SK-N-SH (cell line): ENCODE data around the gene SLC35D2. TPM values are rescaled to one million over a fixed set of nuclear protein-coding genes. Genes with fewer than 3 reads are reported as not detected.

Source experiments
- EP300 ChIP-seq, 2 experiments: IDR thresholded peaks; 2 replicates each; pipeline versions ENCODE4 v1.4.0 to v1.6.1; 2012; ENCODE audit warnings: borderline replicate concordance in 1 of 2, low read depth in 1 of 2, low read length in 1 of 2
- FOXJ3 ChIP-seq: sonication (generic); formaldehyde crosslinking; IDR thresholded peaks from 2 replicates; pipeline ENCODE4 v1.5.1; 2020; ENCODE audit warnings: mild to moderate bottlenecking, missing genetic modification reagents
- JUND ChIP-seq: IDR thresholded peaks from 2 replicates; pipeline ENCODE4 v1.4.0; 2012
- MXI1 ChIP-seq: IDR thresholded peaks from 2 replicates; pipeline ENCODE4 v1.6.1; 2012; ENCODE audit warnings: mild to moderate bottlenecking, low read depth, low read length, improper control_type of control experiment
- POLR2AphosphoS5 ChIP-seq: IDR thresholded peaks from 2 replicates; pipeline ENCODE4 v1.6.1; 2012; ENCODE audit warnings: low read depth, low read length
- RXRA ChIP-seq: IDR thresholded peaks from 2 replicates; pipeline ENCODE4 v1.4.0; 2012; ENCODE audit warnings: low read depth, mild to moderate bottlenecking, borderline replicate concordance
- SIN3A ChIP-seq: IDR thresholded peaks from 2 replicates; pipeline ENCODE4 v1.6.1; 2012; ENCODE audit warnings: low read depth, mild to moderate bottlenecking, low read length, moderate library complexity, borderline replicate concordance
- TAF1 ChIP-seq: IDR thresholded peaks from 2 replicates; pipeline ENCODE4 v1.6.1; 2012; ENCODE audit warnings: low read depth, mild to moderate bottlenecking, low read length, moderate library complexity, borderline replicate concordance
- polyA plus RNA-seq, 3 experiments: library from polyadenylated mRNA; depleted of rRNA; stranded (reverse); fragments of >200 nt; gene quantifications; 2 replicates each; pipeline ENCODE4 v1.2.3, GENCODE V29; 2012
- TF ChIP-seq, protein P1 (sequence below): IDR thresholded peaks from 2 replicates; pipeline ENCODE4 v1.6.1; 2012; ENCODE audit warnings: mild to moderate bottlenecking, low read depth, low read length, moderate library complexity
- TF ChIP-seq, protein P2 (sequence below): fragments of 150-350 bp; IDR thresholded peaks from 2 replicates; pipeline ENCODE4 v1.6.1; 2017; ENCODE audit warnings: antibody characterized with exemption, low read length, low read depth, borderline replicate concordance
- TF ChIP-seq, protein P3 (sequence below): IDR thresholded peaks from 2 replicates; pipeline ENCODE4; 2012
- TF ChIP-seq, protein P4 (sequence below): fragments of 200-600 bp; sonication (generic); IDR thresholded peaks from 2 replicates; pipeline ENCODE4 v1.6.1; 2017; ENCODE audit warnings: antibody characterized with exemption, mild to moderate bottlenecking, moderate library complexity
- TF ChIP-seq, protein P5 (sequence below): IDR thresholded peaks from 2 replicates; pipeline ENCODE4 v1.4.0; 2012; ENCODE audit warnings: low read depth, borderline replicate concordance

SLC35D2 gene
- polyA plus RNA-seq, 1 of the 3 experiments (the other 2 are of a cell fraction), result 26.1 TPM

DNA sequence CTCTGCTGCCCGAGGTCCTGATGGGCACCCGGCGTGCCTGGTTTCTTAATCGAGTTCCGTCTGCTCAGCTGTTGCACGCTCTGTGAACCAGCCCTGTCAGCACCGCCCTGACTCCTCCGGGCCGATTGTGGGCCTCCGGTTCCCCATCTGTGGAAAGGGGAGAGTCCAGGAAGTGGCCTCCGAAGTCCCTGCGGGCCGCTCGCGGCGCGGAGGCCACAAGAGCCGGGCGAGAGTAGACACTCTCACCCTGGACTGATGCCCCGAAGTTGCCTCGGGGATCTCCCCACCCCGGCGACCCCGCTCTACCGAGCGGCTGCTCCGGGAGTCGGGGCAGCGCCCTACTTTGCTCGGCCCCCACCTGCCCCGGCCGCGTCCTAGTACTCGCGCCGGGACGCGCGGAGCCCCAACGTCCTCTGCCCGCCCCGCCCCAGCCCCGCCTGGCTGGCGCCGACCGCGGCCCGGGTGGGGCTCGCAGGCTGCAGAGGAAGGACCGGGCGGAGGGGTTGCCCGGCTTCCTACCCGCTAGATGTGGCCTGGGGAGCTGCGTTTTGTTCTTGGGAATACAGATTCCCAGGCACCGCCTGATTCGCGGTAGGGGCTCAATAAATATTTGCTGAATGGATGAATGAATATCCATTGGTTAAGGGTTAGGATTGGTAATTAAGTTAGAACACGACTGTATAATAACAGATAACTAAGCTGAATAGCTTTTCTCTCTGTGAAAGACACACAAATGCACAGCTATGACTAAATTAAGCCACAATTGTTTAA lies 35.6 kb upstream of the SLC35D2 start (continued):
- TF ChIP-seq RXRA (no peak), FOXJ3 (CRISPR knock-in tag) (no peak), MXI1 (no peak; the same call in none of the 2 replicates), TAF1 (peak; percentile 62; the same call in 1 of the 2 replicates), EP300 (IDR thresholded peaks at IDR 0.05; ENCODE audit: borderline replicate concordance in 1 of 2, low read depth in 1 of 2, low read length in 1 of 2) (peak in 1 of 2 experiments; percentile 29; a peak in 1 of 4 replicates), JUND (no peak), SIN3A (peak; percentile 10; the same call in 1 of the 2 replicates), POLR2AphosphoS5 (no peak; the same call in none of the 2 replicates)
- TF ChIP-seq, protein P1, sequence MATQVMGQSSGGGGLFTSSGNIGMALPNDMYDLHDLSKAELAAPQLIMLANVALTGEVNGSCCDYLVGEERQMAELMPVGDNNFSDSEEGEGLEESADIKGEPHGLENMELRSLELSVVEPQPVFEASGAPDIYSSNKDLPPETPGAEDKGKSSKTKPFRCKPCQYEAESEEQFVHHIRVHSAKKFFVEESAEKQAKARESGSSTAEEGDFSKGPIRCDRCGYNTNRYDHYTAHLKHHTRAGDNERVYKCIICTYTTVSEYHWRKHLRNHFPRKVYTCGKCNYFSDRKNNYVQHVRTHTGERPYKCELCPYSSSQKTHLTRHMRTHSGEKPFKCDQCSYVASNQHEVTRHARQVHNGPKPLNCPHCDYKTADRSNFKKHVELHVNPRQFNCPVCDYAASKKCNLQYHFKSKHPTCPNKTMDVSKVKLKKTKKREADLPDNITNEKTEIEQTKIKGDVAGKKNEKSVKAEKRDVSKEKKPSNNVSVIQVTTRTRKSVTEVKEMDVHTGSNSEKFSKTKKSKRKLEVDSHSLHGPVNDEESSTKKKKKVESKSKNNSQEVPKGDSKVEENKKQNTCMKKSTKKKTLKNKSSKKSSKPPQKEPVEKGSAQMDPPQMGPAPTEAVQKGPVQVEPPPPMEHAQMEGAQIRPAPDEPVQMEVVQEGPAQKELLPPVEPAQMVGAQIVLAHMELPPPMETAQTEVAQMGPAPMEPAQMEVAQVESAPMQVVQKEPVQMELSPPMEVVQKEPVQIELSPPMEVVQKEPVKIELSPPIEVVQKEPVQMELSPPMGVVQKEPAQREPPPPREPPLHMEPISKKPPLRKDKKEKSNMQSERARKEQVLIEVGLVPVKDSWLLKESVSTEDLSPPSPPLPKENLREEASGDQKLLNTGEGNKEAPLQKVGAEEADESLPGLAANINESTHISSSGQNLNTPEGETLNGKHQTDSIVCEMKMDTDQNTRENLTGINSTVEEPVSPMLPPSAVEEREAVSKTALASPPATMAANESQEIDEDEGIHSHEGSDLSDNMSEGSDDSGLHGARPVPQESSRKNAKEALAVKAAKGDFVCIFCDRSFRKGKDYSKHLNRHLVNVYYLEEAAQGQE, result peak; percentile 50
- TF ChIP-seq, protein P2, sequence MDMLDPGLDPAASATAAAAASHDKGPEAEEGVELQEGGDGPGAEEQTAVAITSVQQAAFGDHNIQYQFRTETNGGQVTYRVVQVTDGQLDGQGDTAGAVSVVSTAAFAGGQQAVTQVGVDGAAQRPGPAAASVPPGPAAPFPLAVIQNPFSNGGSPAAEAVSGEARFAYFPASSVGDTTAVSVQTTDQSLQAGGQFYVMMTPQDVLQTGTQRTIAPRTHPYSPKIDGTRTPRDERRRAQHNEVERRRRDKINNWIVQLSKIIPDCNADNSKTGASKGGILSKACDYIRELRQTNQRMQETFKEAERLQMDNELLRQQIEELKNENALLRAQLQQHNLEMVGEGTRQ, result no peak
- TF ChIP-seq, protein P3, sequence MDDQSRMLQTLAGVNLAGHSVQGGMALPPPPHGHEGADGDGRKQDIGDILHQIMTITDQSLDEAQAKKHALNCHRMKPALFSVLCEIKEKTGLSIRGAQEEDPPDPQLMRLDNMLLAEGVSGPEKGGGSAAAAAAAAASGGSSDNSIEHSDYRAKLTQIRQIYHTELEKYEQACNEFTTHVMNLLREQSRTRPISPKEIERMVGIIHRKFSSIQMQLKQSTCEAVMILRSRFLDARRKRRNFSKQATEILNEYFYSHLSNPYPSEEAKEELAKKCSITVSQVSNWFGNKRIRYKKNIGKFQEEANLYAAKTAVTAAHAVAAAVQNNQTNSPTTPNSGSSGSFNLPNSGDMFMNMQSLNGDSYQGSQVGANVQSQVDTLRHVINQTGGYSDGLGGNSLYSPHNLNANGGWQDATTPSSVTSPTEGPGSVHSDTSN, result no peak
- TF ChIP-seq, protein P4, sequence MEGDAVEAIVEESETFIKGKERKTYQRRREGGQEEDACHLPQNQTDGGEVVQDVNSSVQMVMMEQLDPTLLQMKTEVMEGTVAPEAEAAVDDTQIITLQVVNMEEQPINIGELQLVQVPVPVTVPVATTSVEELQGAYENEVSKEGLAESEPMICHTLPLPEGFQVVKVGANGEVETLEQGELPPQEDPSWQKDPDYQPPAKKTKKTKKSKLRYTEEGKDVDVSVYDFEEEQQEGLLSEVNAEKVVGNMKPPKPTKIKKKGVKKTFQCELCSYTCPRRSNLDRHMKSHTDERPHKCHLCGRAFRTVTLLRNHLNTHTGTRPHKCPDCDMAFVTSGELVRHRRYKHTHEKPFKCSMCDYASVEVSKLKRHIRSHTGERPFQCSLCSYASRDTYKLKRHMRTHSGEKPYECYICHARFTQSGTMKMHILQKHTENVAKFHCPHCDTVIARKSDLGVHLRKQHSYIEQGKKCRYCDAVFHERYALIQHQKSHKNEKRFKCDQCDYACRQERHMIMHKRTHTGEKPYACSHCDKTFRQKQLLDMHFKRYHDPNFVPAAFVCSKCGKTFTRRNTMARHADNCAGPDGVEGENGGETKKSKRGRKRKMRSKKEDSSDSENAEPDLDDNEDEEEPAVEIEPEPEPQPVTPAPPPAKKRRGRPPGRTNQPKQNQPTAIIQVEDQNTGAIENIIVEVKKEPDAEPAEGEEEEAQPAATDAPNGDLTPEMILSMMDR, result no peak
- TF ChIP-seq, protein P5, sequence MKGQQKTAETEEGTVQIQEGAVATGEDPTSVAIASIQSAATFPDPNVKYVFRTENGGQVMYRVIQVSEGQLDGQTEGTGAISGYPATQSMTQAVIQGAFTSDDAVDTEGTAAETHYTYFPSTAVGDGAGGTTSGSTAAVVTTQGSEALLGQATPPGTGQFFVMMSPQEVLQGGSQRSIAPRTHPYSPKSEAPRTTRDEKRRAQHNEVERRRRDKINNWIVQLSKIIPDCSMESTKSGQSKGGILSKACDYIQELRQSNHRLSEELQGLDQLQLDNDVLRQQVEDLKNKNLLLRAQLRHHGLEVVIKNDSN, result no peak; the same call in 1 of the 2 replicates
